GM12874 (cell line): ENCODE measurements around the gene WIF1.

Source experiments
- TF ChIP-seq, protein P1 (sequence below): IDR thresholded peaks from 2 replicates; pipeline ENCODE4 v1.5.1; 2011; ENCODE audit warnings: low read depth, mild to moderate bottlenecking, control low read depth, low read length, moderate library complexity; ENCODE audit not compliant: insufficient read depth

WIF1 gene

DNA sequence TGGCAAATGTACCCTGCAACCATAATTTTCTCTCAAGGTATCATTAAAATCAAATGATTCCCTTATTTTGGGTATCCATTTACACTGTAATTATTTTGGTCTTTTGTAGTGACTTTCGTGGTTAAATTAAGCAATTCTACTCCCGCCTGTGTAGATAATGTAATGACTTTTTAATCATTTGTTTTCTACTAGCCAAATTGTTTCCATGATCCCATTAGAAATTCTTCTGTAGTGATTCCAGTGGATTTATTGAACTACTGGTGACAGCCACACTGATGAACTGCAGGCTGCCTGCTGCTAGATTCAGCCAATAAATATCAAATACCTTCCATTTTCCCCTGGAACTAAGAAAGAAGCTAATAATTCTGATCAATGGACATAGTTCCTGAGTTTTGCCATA lies 96.0 kb downstream of the WIF1 start:
- TF ChIP-seq, protein P1, sequence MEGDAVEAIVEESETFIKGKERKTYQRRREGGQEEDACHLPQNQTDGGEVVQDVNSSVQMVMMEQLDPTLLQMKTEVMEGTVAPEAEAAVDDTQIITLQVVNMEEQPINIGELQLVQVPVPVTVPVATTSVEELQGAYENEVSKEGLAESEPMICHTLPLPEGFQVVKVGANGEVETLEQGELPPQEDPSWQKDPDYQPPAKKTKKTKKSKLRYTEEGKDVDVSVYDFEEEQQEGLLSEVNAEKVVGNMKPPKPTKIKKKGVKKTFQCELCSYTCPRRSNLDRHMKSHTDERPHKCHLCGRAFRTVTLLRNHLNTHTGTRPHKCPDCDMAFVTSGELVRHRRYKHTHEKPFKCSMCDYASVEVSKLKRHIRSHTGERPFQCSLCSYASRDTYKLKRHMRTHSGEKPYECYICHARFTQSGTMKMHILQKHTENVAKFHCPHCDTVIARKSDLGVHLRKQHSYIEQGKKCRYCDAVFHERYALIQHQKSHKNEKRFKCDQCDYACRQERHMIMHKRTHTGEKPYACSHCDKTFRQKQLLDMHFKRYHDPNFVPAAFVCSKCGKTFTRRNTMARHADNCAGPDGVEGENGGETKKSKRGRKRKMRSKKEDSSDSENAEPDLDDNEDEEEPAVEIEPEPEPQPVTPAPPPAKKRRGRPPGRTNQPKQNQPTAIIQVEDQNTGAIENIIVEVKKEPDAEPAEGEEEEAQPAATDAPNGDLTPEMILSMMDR, result no peak

- TF ChIP-seq, protein P1, result no peak
These were observed 97.6 kb downstream of the WIF1 start for GRCh38 chr12:65023485-65023884.

DNA sequence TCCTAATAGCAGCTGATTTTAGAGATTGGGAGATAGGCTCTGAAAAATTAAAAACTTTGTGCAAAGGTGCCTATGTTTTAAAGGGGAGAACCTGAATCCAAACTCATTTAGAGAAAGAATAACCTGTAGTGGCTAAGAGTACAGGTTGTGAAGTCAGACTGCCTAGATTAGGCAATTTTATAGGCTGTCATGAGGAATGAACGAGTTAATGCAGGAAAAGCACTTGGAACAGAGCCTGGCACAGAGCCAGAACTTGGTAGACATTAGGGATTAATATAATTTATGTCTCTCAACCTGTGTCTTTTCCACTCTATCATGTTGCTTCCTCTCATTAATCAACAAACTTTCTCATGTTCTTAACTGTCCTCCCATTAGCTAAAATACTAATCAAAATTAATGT lies 98.1 kb downstream of the WIF1 start:
- TF ChIP-seq, protein P1, result no peak

DNA sequence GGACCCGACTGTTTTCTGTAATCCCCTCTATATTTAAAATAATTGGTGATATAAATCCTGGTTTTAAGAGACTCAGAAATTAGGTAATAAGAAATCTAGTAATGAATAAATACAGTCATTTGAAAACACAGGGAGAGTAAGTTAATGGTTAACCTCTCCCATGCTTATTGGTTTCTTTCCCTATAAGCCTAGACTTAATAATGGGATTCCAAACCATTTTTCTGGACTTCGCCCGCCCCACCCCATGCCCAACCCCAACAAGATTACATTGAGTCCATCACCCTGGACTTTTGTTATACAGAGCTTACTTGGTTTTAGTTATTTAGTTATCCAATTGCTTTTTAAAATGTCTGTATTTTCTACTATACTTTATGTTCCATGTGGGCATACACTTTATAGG lies 98.7 kb downstream of the WIF1 start:
- TF ChIP-seq, protein P1, result no peak

GRCh38 chr12:65019696-65020234 lies 101.3 kb downstream of the WIF1 start:
- TF ChIP-seq, protein P1, result no peak

DNA sequence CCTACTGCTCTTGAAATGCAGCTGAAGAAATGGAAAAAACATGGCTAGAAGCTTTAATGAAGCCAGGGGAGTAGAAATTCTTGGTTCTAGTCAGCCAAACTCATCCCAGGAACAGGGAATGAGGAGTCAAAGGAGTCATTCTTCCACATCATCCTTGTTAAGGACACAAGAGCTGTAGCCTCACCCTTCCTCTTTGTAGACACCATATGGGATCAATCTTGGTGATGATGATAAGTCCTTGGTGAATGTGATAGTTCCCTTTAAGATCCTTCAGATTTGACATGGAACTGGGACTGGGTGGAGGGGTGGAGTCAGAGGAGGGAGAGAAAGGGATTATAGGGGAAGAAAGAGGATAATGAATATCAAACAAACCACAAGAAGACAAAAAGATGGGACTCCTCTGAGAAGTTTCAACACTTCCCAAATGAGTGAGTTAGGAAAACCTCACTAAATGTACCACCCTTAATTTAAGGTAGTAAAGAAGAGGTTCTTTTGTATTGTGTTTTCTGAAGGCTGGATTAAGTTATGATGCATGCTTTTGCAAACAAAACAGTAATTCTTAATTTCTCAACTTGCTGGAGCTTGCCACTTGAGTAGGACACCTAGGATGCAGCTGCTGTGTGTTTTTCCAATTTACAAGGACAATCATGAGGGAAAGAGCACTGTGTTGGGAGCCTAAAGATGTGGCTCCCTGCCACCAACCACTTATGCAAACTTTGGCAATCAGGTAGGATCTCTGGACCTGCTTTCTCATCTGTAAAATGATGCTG lies 104.0 kb downstream of the WIF1 start:
- TF ChIP-seq, protein P1, result no peak

DNA sequence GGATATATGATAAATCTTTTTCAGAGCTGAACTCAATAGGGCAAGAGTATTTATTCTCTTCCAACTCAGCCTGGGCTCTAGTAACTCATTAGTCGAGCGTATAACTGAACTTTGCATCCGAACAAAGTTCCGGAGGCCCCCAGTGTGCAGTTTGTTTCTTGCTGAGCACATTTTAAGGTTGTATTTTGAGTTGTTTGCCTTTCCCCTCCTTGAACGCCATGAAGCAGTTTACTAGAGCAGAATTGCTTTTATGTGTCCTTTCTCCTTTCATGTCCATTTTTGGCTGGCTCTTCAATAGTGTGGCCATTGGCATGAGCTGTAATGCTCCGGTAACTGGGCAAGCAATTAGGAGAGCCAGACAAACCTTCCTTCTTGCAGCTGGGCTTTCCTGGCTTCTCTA lies 105.3 kb downstream of the WIF1 start:
- TF ChIP-seq, protein P1, result no peak
